H1 (cell line): ENCODE measurements around the gene AGPAT2. TPM values are rescaled to one million over a fixed set of nuclear protein-coding genes. Genes with fewer than 3 reads are reported as not detected.

Source experiments
- CTCF ChIA-PET: fragments of 300-600 bp; sonication (Branson Sonifier 250); formaldehyde crosslinking; loops from one replicate; lab custom pipeline; 2021; ENCODE audit not compliant: partially characterized antibody; lab: Charles Lee
- POLR2A ChIA-PET: fragments of 300-600 bp; sonication (Branson Sonifier 250); formaldehyde crosslinking; loops from one replicate; lab custom pipeline; 2021; ENCODE audit warnings: inconsistent platforms; ENCODE audit not compliant: partially characterized antibody; lab: Charles Lee
- DNase-seq, 2 experiments: peaks; one replicate each; pipeline versions ENCODE4 v3.0.0 to v3.0.0-alpha.2; 2010 to 2022; ENCODE audit warnings: low spot score in 2 of 2, low read depth in 1 of 2, mixed read lengths in 1 of 2
- FAIRE-seq: peaks from 2 replicates; lab custom pipeline; 2011; peaks lifted over from hg19 to GRCh38; lab: Jason Lieb, UNC
- H2AFZ ChIP-seq: 2 replicates; pipeline ENCODE4 v1.8.1; 2012; ENCODE audit warnings: low read length, inconsistent platforms
- H2AK5ac ChIP-seq: 2 replicates; pipeline ENCODE4 v1.6.1; 2013; ENCODE audit warnings: low read depth, low read length
- H2BK120ac ChIP-seq: replicated peaks from 2 replicates; pipeline ENCODE3; 2013; ENCODE audit warnings: low read depth, low read length, inconsistent platforms
- H2BK12ac ChIP-seq: 2 replicates; pipeline ENCODE4 v1.6.1; 2013; ENCODE audit warnings: low read depth, low read length
- H2BK15ac ChIP-seq: 2 replicates; pipeline ENCODE4 v1.6.1; 2013; ENCODE audit warnings: low read length
- H2BK20ac ChIP-seq: 2 replicates; pipeline ENCODE4 v1.6.1; 2013; ENCODE audit warnings: low read length
- H2BK5ac ChIP-seq: 2 replicates; pipeline ENCODE4 v1.6.1; 2013; ENCODE audit warnings: low read depth, low read length
- H3K14ac ChIP-seq: 2 replicates; pipeline ENCODE4 v1.6.1; 2013; ENCODE audit warnings: inconsistent platforms; ENCODE audit not compliant: insufficient read length
- H3K18ac ChIP-seq: 2 replicates; pipeline ENCODE4 v1.6.1; 2013; ENCODE audit warnings: low read length; ENCODE audit errors: extremely low read depth
- H3K23ac ChIP-seq: 2 replicates; pipeline ENCODE4 v1.6.1; 2013; ENCODE audit warnings: inconsistent platforms; ENCODE audit not compliant: insufficient read length
- H3K23me2 ChIP-seq: 2 replicates; pipeline ENCODE4 v1.6.1; 2013; ENCODE audit warnings: low read depth, low read length
- H3K27ac ChIP-seq: 2 replicates; pipeline ENCODE4 v1.6.1; 2011; ENCODE audit warnings: low read depth, low read length, inconsistent platforms
- H3K27me3 ChIP-seq, 4 experiments: replicated peaks in 1 of 4; 1 replicate in 1 of 4; 2 replicates in 3 of 4; pipeline versions ENCODE4 v1.6.1 to v1.8.1; 2011 to 2013; ENCODE audit warnings: low read length in 3 of 4, mild to moderate bottlenecking in 3 of 4, inconsistent platforms in 2 of 4, mixed read lengths in 2 of 4, moderate library complexity in 1 of 4; ENCODE audit not compliant: control insufficient read depth in 3 of 4, insufficient read depth in 3 of 4; ENCODE audit errors: extremely low read depth in 1 of 4
- H3K36me3 ChIP-seq, 4 experiments: 2 replicates each; pipeline versions ENCODE4 v1.6.1 to v1.8.1; 2011 to 2013; ENCODE audit warnings: mild to moderate bottlenecking in 4 of 4, low read length in 3 of 4, moderate library complexity in 2 of 4, control low read depth in 1 of 4, inconsistent platforms in 1 of 4; ENCODE audit not compliant: insufficient read depth in 4 of 4, control insufficient read depth in 2 of 4
- H3K4ac ChIP-seq: replicated peaks from 2 replicates; pipeline ENCODE3; 2013; ENCODE audit warnings: low read length, low read depth, mixed read lengths, inconsistent platforms; ENCODE audit not compliant: insufficient read length
- H3K4me1 ChIP-seq, 4 experiments: replicated peaks in 1 of 4; 1 replicate in 1 of 4; 2 replicates in 3 of 4; pipeline versions ENCODE4 v1.6.1 to v1.8.1; 2011 to 2013; ENCODE audit warnings: low read length in 3 of 4, inconsistent platforms in 2 of 4, mixed read lengths in 1 of 4; ENCODE audit not compliant: insufficient read depth in 4 of 4, control insufficient read depth in 3 of 4
- H3K4me2 ChIP-seq, 2 experiments: 2 replicates each; pipeline versions ENCODE4 v1.6.1 to v1.8.1; 2011 to 2013; ENCODE audit warnings: low read depth in 2 of 2, low read length in 2 of 2, control low read depth in 1 of 2, inconsistent platforms in 1 of 2, mild to moderate bottlenecking in 1 of 2; ENCODE audit not compliant: insufficient read depth in 1 of 2
- H3K4me3 ChIP-seq, 4 experiments: fragments of 200-600, 300-600 bp in 1 of 4; sonication (generic), shearing (Covaris generic), sonication (Bioruptor Twin) in 1 of 4; 2 replicates each; pipeline versions ENCODE4 v1.5.1 to v1.8.1; 2011 to 2016; ENCODE audit warnings: low read length in 4 of 4, low read depth in 3 of 4, control low read depth in 2 of 4, inconsistent platforms in 2 of 4, mild to moderate bottlenecking in 2 of 4, mixed read lengths in 1 of 4, moderate library complexity in 1 of 4; ENCODE audit not compliant: insufficient read depth in 2 of 4; ENCODE audit errors: extremely low read depth in 1 of 4
- H3K56ac ChIP-seq: replicated peaks from 2 replicates; pipeline ENCODE3; 2013; ENCODE audit warnings: low read depth, mild to moderate bottlenecking, mixed read lengths, low read length, inconsistent platforms; ENCODE audit not compliant: insufficient read length
- H3K79me1 ChIP-seq: 2 replicates; pipeline ENCODE4 v1.6.1; 2013; ENCODE audit warnings: low read depth, low read length, control low read depth
- H3K79me2 ChIP-seq, 2 experiments: 2 replicates each; pipeline versions ENCODE4 v1.6.1 to v1.8.1; 2012 to 2013; ENCODE audit warnings: low read length in 2 of 2, mild to moderate bottlenecking in 2 of 2, inconsistent platforms in 1 of 2; ENCODE audit not compliant: insufficient read depth in 2 of 2, control insufficient read depth in 1 of 2
- H3K9ac ChIP-seq, 4 experiments: replicated peaks in 1 of 4; 1 replicate in 1 of 4; 2 replicates in 3 of 4; pipeline versions ENCODE4 v1.6.1 to v1.8.1; 2011 to 2013; ENCODE audit warnings: low read depth in 3 of 4, low read length in 3 of 4, control low read depth in 2 of 4, mild to moderate bottlenecking in 2 of 4, moderate library complexity in 2 of 4, inconsistent platforms in 1 of 4; ENCODE audit errors: extremely low read depth in 1 of 4
- H3K9me3 ChIP-seq, 2 experiments: 2 replicates each; pipeline versions ENCODE4 v1.6.1 to v1.8.1; 2012 to 2013; ENCODE audit warnings: mild to moderate bottlenecking in 2 of 2, moderate library complexity in 2 of 2, control low read depth in 1 of 2, inconsistent platforms in 1 of 2, low read depth in 1 of 2, low read length in 1 of 2, mixed read lengths in 1 of 2; ENCODE audit not compliant: insufficient read depth in 2 of 2
- H4K20me1 ChIP-seq, 2 experiments: replicated peaks in 1 of 2; 2 replicates each; pipeline versions ENCODE3 to v1.8.1; 2011 to 2013; ENCODE audit warnings: inconsistent platforms in 2 of 2, low read length in 2 of 2, mild to moderate bottlenecking in 1 of 2; ENCODE audit not compliant: insufficient read depth in 2 of 2, control insufficient read depth in 1 of 2
- H4K5ac ChIP-seq: 2 replicates; pipeline ENCODE4 v1.6.1; 2013; ENCODE audit warnings: low read length, low read depth, mixed read lengths, inconsistent platforms; ENCODE audit not compliant: insufficient read length
- H4K8ac ChIP-seq: 2 replicates; pipeline ENCODE4 v1.8.0; 2013; ENCODE audit warnings: mild to moderate bottlenecking, moderate library complexity, low read length, inconsistent platforms; ENCODE audit not compliant: insufficient read depth; ENCODE audit errors: extremely low read depth
- H4K91ac ChIP-seq: replicated peaks from 2 replicates; pipeline ENCODE3; 2013; ENCODE audit warnings: low read length, mixed read lengths, inconsistent platforms; ENCODE audit not compliant: insufficient read length
- CBX8 ChIP-seq: fragments of 300-800, 300-1000 bp; sonication (generic); IDR thresholded peaks from 2 replicates; pipeline ENCODE4 v1.7.1; 2016; ENCODE audit warnings: low read depth, low read length, borderline replicate concordance
- CREB1 ChIP-seq: IDR thresholded peaks from 2 replicates; pipeline ENCODE4 v1.6.1; 2012; ENCODE audit warnings: inconsistent platforms
- HDAC2 ChIP-seq, 2 experiments: fragments of 300-600 bp in 1 of 2; sonication (generic) in 1 of 2; IDR thresholded peaks; 2 replicates each; pipeline ENCODE4 v1.6.1; 2011 to 2012; ENCODE audit warnings: low read depth in 2 of 2, low read length in 2 of 2, mild to moderate bottlenecking in 2 of 2, moderate library complexity in 2 of 2, borderline replicate concordance in 1 of 2, inconsistent platforms in 1 of 2
- KDM4A ChIP-seq: IDR thresholded peaks from one replicate; pipeline ENCODE4 v1.7.1; 2012; ENCODE audit warnings: low read depth, mild to moderate bottlenecking, moderate library complexity, low read length, inconsistent platforms; ENCODE audit not compliant: severe bottlenecking
- KDM5A ChIP-seq: fragments of 200-600 bp; IDR thresholded peaks from 2 replicates; pipeline ENCODE4 v1.7.1; 2012; ENCODE audit warnings: mild to moderate bottlenecking, low read length, inconsistent platforms, mixed read lengths
- MAFK ChIP-seq: IDR thresholded peaks from 2 replicates; pipeline ENCODE4 v1.6.1; 2012; ENCODE audit warnings: low read depth, mild to moderate bottlenecking, improper control_type of control experiment, low read length
- POU5F1 ChIP-seq: IDR thresholded peaks from 2 replicates; pipeline ENCODE4 v1.6.1; 2011; ENCODE audit warnings: low read depth, mild to moderate bottlenecking, low read length, moderate library complexity
- RXRA ChIP-seq: IDR thresholded peaks from 2 replicates; pipeline ENCODE4 v1.6.1; 2011; ENCODE audit warnings: low read depth, mild to moderate bottlenecking, low read length, moderate library complexity; ENCODE audit not compliant: insufficient read depth
- SAP30 ChIP-seq: fragments of 300-600 bp; sonication (generic); IDR thresholded peaks from 2 replicates; pipeline ENCODE4 v1.7.1; 2012; ENCODE audit warnings: low read length, moderate library complexity, mild to moderate bottlenecking, inconsistent platforms; ENCODE audit not compliant: insufficient read depth, insufficient replicate concordance
- SIRT6 ChIP-seq: IDR thresholded peaks from one replicate; pipeline ENCODE4 v1.7.1; 2012; ENCODE audit warnings: low read length, inconsistent platforms
- TAF7 ChIP-seq: optimal IDR thresholded peaks from 2 replicates; pipeline ENCODE3; 2011; ENCODE audit warnings: low read depth, mild to moderate bottlenecking, inconsistent platforms, low read length, moderate library complexity, borderline replicate concordance
- WGBS, 2 experiments: shearing (Covaris generic) in 1 of 2; methylation state at CpG; one replicate each; pipeline versions ENCODE4 v1.1.6 to v1.1.7; 2013 to 2015; ENCODE audit warnings: low lambda C conversion rate in 2 of 2, mixed read lengths in 2 of 2, inconsistent platforms in 1 of 2, low coverage in 1 of 2, missing lambda C conversion rate in 1 of 2; ENCODE audit not compliant: insufficient replicate concordance in 2 of 2, insufficient coverage in 1 of 2, insufficient read length in 1 of 2; ENCODE audit errors: extremely low coverage in 1 of 2, missing lambda C conversion rate in 1 of 2; 5-methylcytosine and 5-hydroxymethylcytosine counted together
- polyA plus RNA-seq, 7 experiments: library from polyadenylated mRNA; depleted of rRNA in 3 of 7; stranded (reverse) in 5 of 7; unstranded in 2 of 7; fragments of >200 nt in 5 of 7; fragments of 200-250 nt in 2 of 7; gene quantifications; 1 replicate in 5 of 7; 2 replicates in 1 of 7; 4 replicates in 1 of 7; pipeline versions ENCODE4 v1.2.1 to v1.2.3, GENCODE V29; 2011 to 2013; ENCODE audit warnings: missing spikeins in 2 of 7, mixed read lengths in 2 of 7
- total RNA-seq: library from RNA; stranded (reverse); fragmentation: NEBNext Ultra II Directional; extraction: Animal tissue kit (Norgen Biotek cat#: 25700); gene quantifications from 2 replicates; pipeline ENCODE4 v1.2.1, GENCODE V29; 2021

AGPAT2 gene
- total and polyA plus RNA-seq, 2 of the 8 experiments (the other 6 are each of a cell fraction or from before 2014, with no cell fraction given): 31.6 to 37.6 TPM

DNA sequence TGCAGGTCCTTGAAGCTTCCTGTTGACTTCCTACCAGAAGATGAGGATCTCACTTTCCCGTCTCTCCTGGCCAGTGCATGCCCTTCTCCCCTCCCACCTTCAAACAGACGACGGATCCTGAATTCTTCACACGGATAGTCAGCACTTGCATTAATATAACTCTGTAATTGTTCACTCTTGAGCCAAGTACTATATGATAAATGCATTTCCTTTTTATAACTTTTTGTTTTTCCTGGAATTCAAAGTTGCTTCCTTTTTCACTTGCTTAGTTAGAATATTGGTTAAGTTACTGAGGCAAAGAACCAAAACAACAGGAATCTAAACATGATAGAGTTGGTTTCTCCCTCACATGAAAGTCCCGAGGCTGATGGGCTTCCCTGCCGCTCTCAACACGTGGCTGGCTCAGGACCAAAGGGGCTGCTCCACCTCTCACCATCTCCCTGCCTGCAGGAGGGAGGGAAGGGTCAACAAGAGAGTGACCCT is 44.8 kb downstream of the AGPAT2 start:
- Histone ChIP-seq H3K27ac (no peak overlapping the region), H3K79me1 (no peaks in the 10 kb centered on the region), H2BK120ac (no peak overlapping the region), H4K20me1 (no peaks in the 10 kb centered on the region), H3K9ac (no peak overlapping the region), H4K8ac (no peak overlapping the region), H2BK12ac (no peak overlapping the region), H3K4me3 (no peak overlapping the region), H2BK5ac (no peak overlapping the region), H3K36me3 (no peaks in the 10 kb centered on the region), H3K23me2 (no peaks in the 10 kb centered on the region), H2AK5ac (no peak overlapping the region), H3K4ac (no peak overlapping the region), H4K91ac (no peak overlapping the region), H3K23ac (no peak overlapping the region), H3K27me3 (peaks cover 0 to 6% (median 0%) of the 10 kb centered on the region in 4 experiments; a peak in 1 of 7 replicates), H4K5ac (no peak overlapping the region), H3K4me1 (peaks cover 0 to 10% (median 3%) of the 10 kb centered on the region in 4 experiments; a peak in 4 of 7 replicates), H3K56ac (no peak overlapping the region), H3K18ac (no peak overlapping the region), H3K79me2 (no peaks in the 10 kb centered on the region), H3K4me2 (no peak overlapping the region), H3K9me3 (no peaks in the 10 kb centered on the region), H2BK20ac (no peak overlapping the region), H2BK15ac (no peak overlapping the region), H3K14ac (no peak overlapping the region), H2AFZ (no peak overlapping the region)
- no peak for FAIRE-seq
- no peak for DNase-seq
- ChIA-PET CTCF (interaction anchor here (0.7 to 16.1 kb wide), 12 partner anchors 9 to 239 kb away, joined by 3 to 237 read pairs (median 4); no protein-coding TSS in a partner anchor), POLR2A (interaction anchor here (1.0 kb wide), 1 partner anchor 164 kb away, joined by 4 read pairs; no protein-coding TSS in a partner anchor)
- 81% methylated on average over 7 of the region's 7 CpGs; no CpG with 5 or more reads in 1 of the 2 experiments for WGBS, 2 experiments
- TF ChIP-seq CREB1 (no peak), CBX8 (no peak), SAP30 (no peak), POU5F1 (no peak), HDAC2 (IDR thresholded peaks at IDR 0.05; ENCODE audit: borderline replicate concordance in 1 of 2, low read depth in 2 of 2, low read length in 2 of 2) (no peak), RXRA (no peak), SIRT6 (no peak), KDM5A (no peak), MAFK (no peak), TAF7 (no peak), KDM4A (no peak)
